PFSK-1 (cell line): ENCODE results near the gene EXOC1.

Experiments
- FOXP2 ChIP-seq: optimal IDR thresholded peaks from 2 replicates; pipeline ENCODE3; 2011; ENCODE audit warnings: borderline replicate concordance, control low read depth, inconsistent platforms; ENCODE audit not compliant: insufficient read depth; ENCODE audit errors: extremely low read length, extremely low read depth
- POLR2AphosphoS5 ChIP-seq: IDR thresholded peaks from 2 replicates; pipeline ENCODE4 v1.6.1; 2012; ENCODE audit warnings: low read depth, mild to moderate bottlenecking, control low read depth, low read length, moderate library complexity
- REST ChIP-seq, 2 experiments: IDR thresholded peaks; 2 replicates each; pipeline versions ENCODE4 v1.6.1 to v1.8.0; 2011 to 2012; ENCODE audit warnings: low read depth in 2 of 2, low read length in 2 of 2, control low read depth in 1 of 2, inconsistent platforms in 1 of 2, mild to moderate bottlenecking in 1 of 2, moderate library complexity in 1 of 2; ENCODE audit not compliant: insufficient read depth in 1 of 2
- SIN3A ChIP-seq: IDR thresholded peaks from 2 replicates; pipeline ENCODE4 v1.6.1; 2012; ENCODE audit warnings: mild to moderate bottlenecking, low read length, moderate library complexity, borderline replicate concordance; ENCODE audit not compliant: insufficient read depth
- TAF1 ChIP-seq: IDR thresholded peaks from 2 replicates; pipeline ENCODE4 v1.6.1; 2012; ENCODE audit warnings: low read length, control low read depth, borderline replicate concordance; ENCODE audit not compliant: insufficient read depth

EXOC1 gene

GRCh38 chr4:55866290-55866907 is 13.0 kb downstream of the EXOC1 start:
- no peak for TF ChIP-seq POLR2AphosphoS5
- no peak for TF ChIP-seq TAF1
- TF ChIP-seq FOXP2 = no peak
- no peak for TF ChIP-seq REST (IDR thresholded peaks at IDR 0.05; ENCODE audit: insufficient read depth in 1 of 2, low read depth in 2 of 2, low read length in 2 of 2)
- no peak for TF ChIP-seq SIN3A

- no peak for TF ChIP-seq POLR2AphosphoS5
Measured at GRCh38 chr4:55866973-55867574, 13.6 kb downstream of the EXOC1 start.

DNA sequence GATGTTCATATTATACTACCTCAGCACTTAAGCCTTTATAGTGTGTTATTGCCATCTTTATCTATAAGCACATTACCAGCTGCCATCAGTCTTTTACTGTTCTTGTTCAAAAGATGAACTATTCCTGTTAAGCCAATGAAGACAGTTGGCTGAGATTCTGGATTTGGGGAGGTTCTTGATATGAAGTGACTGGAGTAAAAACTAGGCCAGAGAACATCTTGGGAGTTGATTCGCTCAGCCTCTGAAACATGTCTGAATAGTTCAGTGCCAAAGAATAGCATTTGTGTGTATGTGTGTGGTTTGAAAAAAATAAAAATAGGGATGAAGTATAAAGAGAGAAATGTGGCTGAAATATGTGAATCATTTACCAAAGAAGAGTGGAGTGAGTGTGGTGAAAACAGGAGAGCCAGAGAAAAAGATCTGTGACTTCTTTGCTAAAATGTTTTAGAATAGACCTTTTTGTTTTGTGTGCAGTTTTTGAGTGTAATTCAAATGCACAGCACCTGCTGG is 15.2 kb downstream of the EXOC1 start:
- no peak for TF ChIP-seq TAF1
- TF ChIP-seq SIN3A = no peak
- no peak for TF ChIP-seq POLR2AphosphoS5
- TF ChIP-seq FOXP2 = no peak
- no peak for TF ChIP-seq REST (IDR thresholded peaks at IDR 0.05; ENCODE audit: insufficient read depth in 1 of 2, low read depth in 2 of 2, low read length in 2 of 2)

- no peak for TF ChIP-seq REST (IDR thresholded peaks at IDR 0.05; ENCODE audit: insufficient read depth in 1 of 2, low read depth in 2 of 2, low read length in 2 of 2)
- TF ChIP-seq FOXP2 = no peak
- TF ChIP-seq TAF1 = no peak
- no peak for TF ChIP-seq SIN3A
- TF ChIP-seq POLR2AphosphoS5 = no peak
Measured at GRCh38 chr4:55871299-55871800, 17.9 kb downstream of the EXOC1 start.

DNA sequence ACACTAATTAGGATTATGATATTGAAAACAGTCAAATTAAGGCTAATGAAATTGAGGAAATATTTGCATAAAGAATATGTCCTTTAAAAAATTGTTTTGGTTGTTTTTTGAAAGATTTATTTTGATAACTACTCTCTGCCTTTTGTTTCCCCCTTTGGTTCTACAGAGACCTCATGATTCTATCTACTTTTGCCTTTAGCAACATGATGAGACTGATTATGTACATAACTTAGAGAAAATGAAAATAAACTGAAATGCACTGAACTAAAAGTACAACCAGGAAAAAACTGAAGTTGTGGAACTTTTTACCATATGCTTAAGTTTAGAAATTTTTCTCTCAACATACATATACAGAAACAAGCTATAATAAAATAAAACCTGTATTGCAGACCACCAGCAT is 21.4 kb downstream of the EXOC1 start:
- TF ChIP-seq POLR2AphosphoS5 (no peak), SIN3A (no peak), FOXP2 (no peak), TAF1 (no peak), REST (IDR thresholded peaks at IDR 0.05; ENCODE audit: insufficient read depth in 1 of 2, low read depth in 2 of 2, low read length in 2 of 2) (no peak)
